Sigmoid colon (tissue), 7 donors: ENCODE results near the gene MX2. TPM values are rescaled to one million over a fixed set of nuclear protein-coding genes. Genes with fewer than 3 reads are reported as not detected.

ENCODE experiments used
- DNase-seq: peaks from one replicate; pipeline ENCODE4 v3.0.0-alpha.2; 2019
- H3K27ac ChIP-seq, 4 donors: fragments of 200-600 bp; sonication (generic); one replicate each; pipeline ENCODE4 v1.5.1; 2016 to 2019; ENCODE audit warnings: mild to moderate bottlenecking in 1 of 4
- H3K27me3 ChIP-seq, 3 donors: fragments of 200-600 bp; sonication (generic); one replicate each; pipeline ENCODE4 v1.5.1; 2019; ENCODE audit warnings: mild to moderate bottlenecking in 1 of 3
- H3K36me3 ChIP-seq, 4 donors: fragments of 200-600 bp; sonication (generic); one replicate each; pipeline ENCODE4 v1.5.1; 2016 to 2019
- H3K4me1 ChIP-seq, 4 donors: fragments of 200-600 bp; sonication (generic); one replicate each; pipeline ENCODE4 v1.5.1; 2017 to 2019
- H3K4me3 ChIP-seq, 4 donors: fragments of 200-600 bp; sonication (generic); one replicate each; pipeline ENCODE4 v1.5.1; 2017 to 2019; ENCODE audit warnings: mild to moderate bottlenecking in 2 of 4, moderate library complexity in 1 of 4
- H3K9me3 ChIP-seq, 4 donors: fragments of 200-600 bp in 3 of 4; sonication (generic) in 3 of 4; one replicate each; pipeline versions ENCODE4 v1.5.1 to v1.6.1; 2013 to 2019
- EP300 ChIP-seq, 4 donors: sonication (generic); formaldehyde crosslinking; IDR thresholded peaks; one replicate each; pipeline ENCODE4 v1.6.1; 2017; ENCODE audit warnings: antibody characterized with exemption in 4 of 4
- POLR2A ChIP-seq, 2 donors: fragments of 450-650 bp; IDR thresholded peaks; one replicate each; pipeline ENCODE4 v1.6.1; 2016; ENCODE audit warnings: antibody characterized with exemption in 2 of 2, mild to moderate bottlenecking in 2 of 2, moderate library complexity in 2 of 2
- POLR2AphosphoS5 ChIP-seq, 4 donors: sonication (generic); formaldehyde crosslinking; IDR thresholded peaks; one replicate each; pipeline ENCODE4 v1.6.1; 2017; ENCODE audit warnings: antibody characterized with exemption in 4 of 4
- WGBS, 2 donors: extraction: QIAGEN DNeasy Blood & Tissue Kit; methylation state at CpG; one replicate each; pipeline ENCODE4 v1.1.7; 2013; 5-methylcytosine and 5-hydroxymethylcytosine counted together
- intact Hi-C: fragments of 100-400 bp; cut with DNase I; formaldehyde crosslinking; loops from one replicate; pipeline ENCODE4 v1.15.1; 2023
- polyA plus RNA-seq, 3 donors: library from polyadenylated mRNA; stranded (reverse); fragments of 200-250 nt; gene quantifications; one replicate each; pipeline ENCODE4 v1.2.3, GENCODE V29; 2013
- total RNA-seq, 4 donors: library from RNA; depleted of rRNA; stranded (reverse); fragments of >200 nt; gene quantifications; one replicate each; pipeline ENCODE4 v1.1.0, GENCODE V29; 2016
- TF ChIP-seq, protein P1 (sequence below), 4 experiments: fragments of 450-650 bp in 3 of 4; fragments of 200-600 bp in 1 of 4; IDR thresholded peaks; one replicate each; pipeline ENCODE4 v1.5.1; 2016 to 2019; ENCODE audit warnings: antibody characterized with exemption in 4 of 4, mild to moderate bottlenecking in 3 of 4, moderate library complexity in 2 of 4
- donor health status: healthy with polysubstance abuse.
- donor health status: Bipolar disorder and iron deficiency.
- donor health status: healthy.

MX2 gene
- total and polyA plus RNA-seq, 7 donors: 2.5 to 23.9 (median 6.2) TPM

DNA sequence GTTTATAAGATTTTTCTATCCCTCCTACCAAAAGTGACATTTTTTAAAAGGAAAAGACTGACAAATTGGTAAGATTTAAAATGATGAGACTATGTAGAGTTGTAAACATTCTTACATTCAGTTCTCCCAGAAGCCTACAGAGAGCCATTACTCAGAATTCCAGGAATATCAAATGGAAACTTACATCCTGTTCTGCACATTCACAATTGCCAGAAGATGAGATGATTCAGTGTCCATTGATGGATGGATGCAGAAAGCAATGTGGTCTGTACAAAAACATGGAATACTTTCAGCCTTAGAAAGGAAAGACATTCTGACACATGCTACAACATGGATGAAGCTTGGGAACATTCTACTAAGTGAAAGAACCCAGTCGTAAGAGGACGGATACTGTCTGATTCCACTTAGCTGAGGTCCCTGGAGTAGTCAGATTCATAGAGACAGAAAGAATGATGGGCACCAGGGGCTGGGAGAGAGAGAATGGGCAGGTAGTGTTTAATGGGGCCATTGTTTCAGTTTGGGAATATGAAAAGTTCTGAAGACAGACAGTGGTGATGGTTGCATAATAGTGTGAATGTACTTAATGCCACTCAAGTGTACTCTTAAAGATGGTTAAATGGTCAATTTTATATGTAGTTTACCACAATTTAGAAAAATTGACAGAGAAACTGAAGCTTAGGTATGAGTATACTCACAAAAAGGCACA, 80.8 kb downstream of the MX2 start:
- TF ChIP-seq, protein P1, sequence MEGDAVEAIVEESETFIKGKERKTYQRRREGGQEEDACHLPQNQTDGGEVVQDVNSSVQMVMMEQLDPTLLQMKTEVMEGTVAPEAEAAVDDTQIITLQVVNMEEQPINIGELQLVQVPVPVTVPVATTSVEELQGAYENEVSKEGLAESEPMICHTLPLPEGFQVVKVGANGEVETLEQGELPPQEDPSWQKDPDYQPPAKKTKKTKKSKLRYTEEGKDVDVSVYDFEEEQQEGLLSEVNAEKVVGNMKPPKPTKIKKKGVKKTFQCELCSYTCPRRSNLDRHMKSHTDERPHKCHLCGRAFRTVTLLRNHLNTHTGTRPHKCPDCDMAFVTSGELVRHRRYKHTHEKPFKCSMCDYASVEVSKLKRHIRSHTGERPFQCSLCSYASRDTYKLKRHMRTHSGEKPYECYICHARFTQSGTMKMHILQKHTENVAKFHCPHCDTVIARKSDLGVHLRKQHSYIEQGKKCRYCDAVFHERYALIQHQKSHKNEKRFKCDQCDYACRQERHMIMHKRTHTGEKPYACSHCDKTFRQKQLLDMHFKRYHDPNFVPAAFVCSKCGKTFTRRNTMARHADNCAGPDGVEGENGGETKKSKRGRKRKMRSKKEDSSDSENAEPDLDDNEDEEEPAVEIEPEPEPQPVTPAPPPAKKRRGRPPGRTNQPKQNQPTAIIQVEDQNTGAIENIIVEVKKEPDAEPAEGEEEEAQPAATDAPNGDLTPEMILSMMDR (IDR thresholded peaks at IDR 0.05): no peak
- TF ChIP-seq EP300 (IDR thresholded peaks at IDR 0.05): no peak
- TF ChIP-seq POLR2A (IDR thresholded peaks at IDR 0.05): no peak
- no peak for TF ChIP-seq POLR2AphosphoS5 (IDR thresholded peaks at IDR 0.05)
- 96 to 97% methylated on average over 2 of the region's 2 CpGs for WGBS, 2 donors
- no peak overlapping the region for H3K27ac ChIP-seq
- intact Hi-C loops: no loop called here
- no peaks in the 10 kb centered on the region for H3K4me1 ChIP-seq
- no peak overlapping the region for H3K4me3 ChIP-seq
- no peaks in the 10 kb centered on the region for H3K27me3 ChIP-seq
- H3K36me3 ChIP-seq: peaks cover 0 to 97% (median 12%) of the 10 kb centered on the region in 4 donors
- no peak for DNase-seq
- no peaks in the 10 kb centered on the region for H3K9me3 ChIP-seq

DNA sequence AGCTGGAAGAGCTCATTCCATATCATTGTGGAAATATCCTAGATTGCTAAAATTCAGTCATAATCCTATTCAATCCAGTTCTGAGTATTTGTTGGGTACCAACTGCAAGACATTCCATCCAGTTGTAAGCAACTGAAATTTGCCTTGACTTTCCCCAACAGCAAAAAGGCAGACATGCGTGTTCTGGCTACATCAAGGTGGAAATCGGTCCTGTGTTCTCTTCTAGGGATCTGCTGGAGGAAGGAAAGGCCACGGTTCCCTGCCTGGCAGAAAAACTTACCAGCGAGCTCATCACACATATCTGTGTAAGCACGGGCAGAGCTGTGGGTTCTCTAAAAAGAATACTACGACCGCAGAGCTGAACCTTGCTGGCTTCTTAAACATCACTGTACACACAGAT, 81.7 kb downstream of the MX2 start:
- H3K9me3 ChIP-seq: no peaks in the 10 kb centered on the region
- H3K4me1 ChIP-seq: no peaks in the 10 kb centered on the region
- no peaks in the 10 kb centered on the region for H3K27me3 ChIP-seq
- H3K27ac ChIP-seq: no peak overlapping the region
- 94 to 97% methylated on average over 7 of the region's 7 CpGs for WGBS, 2 donors
- TF ChIP-seq POLR2AphosphoS5 (IDR thresholded peaks at IDR 0.05): no peak
- no peak for TF ChIP-seq EP300 (IDR thresholded peaks at IDR 0.05)
- TF ChIP-seq POLR2A (IDR thresholded peaks at IDR 0.05): no peak
- TF ChIP-seq, protein P1 (IDR thresholded peaks at IDR 0.05): no peak
- DNase-seq: no peak
- H3K36me3 ChIP-seq: peaks cover 0 to 95% (median 12%) of the 10 kb centered on the region in 4 donors
- no peak overlapping the region for H3K4me3 ChIP-seq
- intact Hi-C loops: no loop called here

DNA sequence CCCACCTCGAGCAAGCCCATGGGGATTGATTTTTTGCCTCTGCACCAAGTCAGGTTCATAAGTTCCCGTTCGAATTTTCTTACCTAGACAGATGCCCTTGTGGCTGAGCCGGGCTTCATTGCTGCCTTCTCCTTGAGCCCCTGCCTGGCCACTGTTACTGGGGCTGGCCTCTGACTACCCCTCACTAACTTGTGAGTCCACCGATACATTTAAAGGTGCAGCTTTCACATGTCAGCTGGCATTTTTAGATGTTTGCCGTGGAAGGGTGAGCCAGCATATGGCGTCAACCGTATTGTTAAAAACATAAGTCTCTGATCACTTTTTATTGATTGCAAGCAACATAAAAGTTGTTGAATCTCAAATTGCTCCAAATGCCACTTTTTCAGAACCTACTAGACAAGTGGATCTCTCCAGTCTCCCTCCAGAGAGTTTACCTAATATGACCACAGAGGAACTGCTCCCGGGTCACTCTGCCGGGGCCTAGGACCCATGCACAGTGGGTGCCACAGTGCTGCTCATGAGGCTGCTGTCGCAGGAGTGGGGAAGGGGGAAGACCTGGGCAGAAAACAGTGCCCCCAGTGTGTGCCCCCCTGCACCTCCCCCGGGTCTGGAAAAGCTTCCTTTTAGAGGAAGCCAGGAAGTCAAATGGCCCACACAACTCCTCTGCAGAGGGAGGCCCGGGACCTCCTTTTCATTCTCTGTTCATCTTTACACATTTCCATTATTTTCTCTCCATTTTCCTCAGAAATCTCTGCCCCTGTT, 83.1 kb downstream of the MX2 start:
- H3K27me3 ChIP-seq: no peaks in the 10 kb centered on the region
- H3K9me3 ChIP-seq: no peaks in the 10 kb centered on the region
- intact Hi-C loops: no loop called here
- WGBS, 2 donors: 92 to 93% methylated on average over 13 of the region's 13 CpGs
- peaks cover 0 to 94% (median 9%) of the 10 kb centered on the region in 4 donors for H3K36me3 ChIP-seq
- TF ChIP-seq EP300 (IDR thresholded peaks at IDR 0.05) (no peak), POLR2AphosphoS5 (IDR thresholded peaks at IDR 0.05) (no peak), POLR2A (IDR thresholded peaks at IDR 0.05) (no peak)
- TF ChIP-seq, protein P1 (IDR thresholded peaks at IDR 0.05): no peak
- no peak overlapping the region for H3K4me3 ChIP-seq
- no peak for DNase-seq
- no peak overlapping the region for H3K27ac ChIP-seq
- H3K4me1 ChIP-seq: no peaks in the 10 kb centered on the region

DNA sequence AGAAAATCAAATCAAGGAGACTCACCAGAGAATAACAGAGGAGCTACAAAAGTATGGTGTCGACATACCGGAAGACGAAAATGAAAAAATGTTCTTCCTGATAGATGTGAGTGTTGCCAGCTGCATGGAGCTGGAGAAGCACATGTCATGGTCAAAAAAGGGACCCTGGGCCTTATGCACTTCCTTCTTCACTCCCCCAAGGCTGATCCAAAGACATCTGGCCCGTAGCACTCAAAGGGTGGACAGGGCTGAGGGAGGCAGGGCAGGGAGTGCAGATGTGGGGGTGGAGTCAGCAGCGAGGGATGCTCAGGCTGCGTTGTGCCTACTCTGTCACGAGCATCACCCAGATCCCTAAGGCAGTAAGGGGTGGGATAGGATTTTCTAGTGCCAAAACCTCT, 83.6 kb downstream of the MX2 start:
- Histone ChIP-seq H3K27ac (no peak overlapping the region), H3K9me3 (no peaks in the 10 kb centered on the region), H3K4me3 (no peak overlapping the region), H3K36me3 (peaks cover 0 to 90% (median 9%) of the 10 kb centered on the region in 4 donors), H3K4me1 (no peaks in the 10 kb centered on the region), H3K27me3 (no peaks in the 10 kb centered on the region)
- intact Hi-C loops: no loop called here
- TF ChIP-seq POLR2A (IDR thresholded peaks at IDR 0.05) (no peak), POLR2AphosphoS5 (IDR thresholded peaks at IDR 0.05) (no peak), EP300 (IDR thresholded peaks at IDR 0.05) (no peak)
- TF ChIP-seq, protein P1 (IDR thresholded peaks at IDR 0.05): no peak
- 88 to 93% methylated on average over 7 of the region's 7 CpGs for WGBS, 2 donors
- no peak for DNase-seq
